Regular cardiac myocyte (primary cell): Measurements from ENCODE around the gene NKX6-1. TPM values are rescaled to one million over a fixed set of nuclear protein-coding genes. Genes with fewer than 3 reads are reported as not detected.

Experiments used
- total RNA-seq: library from RNA; depleted of rRNA; stranded (reverse); fragments of >200 nt; gene quantifications from 2 replicates; pipeline ENCODE4 v1.2.3, GENCODE V29; 2014

Gene NKX6-1
- total RNA-seq, result not detected in 2 replicates

DNA sequence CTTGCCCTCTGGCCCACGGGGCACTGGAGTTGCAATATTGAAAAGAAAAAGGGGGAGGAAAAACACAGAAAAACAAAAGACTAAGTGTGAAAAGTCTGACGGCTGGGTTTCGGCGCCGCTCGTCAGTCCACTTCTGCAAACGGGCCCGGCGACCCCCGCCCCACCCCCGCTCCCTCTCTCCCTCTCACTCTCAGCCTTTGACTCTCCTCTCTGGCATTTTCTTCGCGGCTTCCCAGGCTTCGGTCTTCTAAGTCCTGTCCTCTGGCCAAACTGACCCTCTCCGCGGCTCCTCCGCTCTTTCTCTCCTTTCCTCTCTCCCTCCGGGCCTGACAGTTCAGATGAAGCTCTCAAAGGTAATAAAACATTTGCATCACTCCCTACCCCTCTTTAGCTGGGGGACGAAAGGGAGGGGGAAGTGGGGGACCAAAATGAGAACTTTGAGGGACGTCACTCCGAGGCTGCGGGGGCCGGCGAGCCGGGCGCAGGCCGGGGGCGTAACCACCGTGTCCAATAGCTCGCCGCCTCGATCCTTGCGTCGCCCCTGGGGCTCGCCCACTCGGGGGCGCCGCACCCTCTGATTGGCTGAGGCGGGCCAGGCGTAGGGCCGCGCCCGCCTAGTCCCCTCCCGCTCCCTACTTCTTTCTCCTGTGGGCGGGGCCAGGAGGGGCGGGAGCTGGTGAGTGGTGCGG is at the start of gene NKX6-1:
NKX6-1 (minus strand) TSS at position 358 of the 689 bp plus-strand sequence. CDS start 1,064 bp downstream, outside the sequence.

Other genes with a start within 250 kb of the NKX6-1 start
- under 0.01 and 0.28 TPM in 2 replicates for gene CDS1, start 83.8 kb upstream of the NKX6-1 start, total RNA-seq